Esophagus squamous epithelium (tissue), 4 donors: ENCODE measurements around the gene ABR.

Experiments used
- POLR2A ChIP-seq, 4 donors: fragments of 450-650 bp; IDR thresholded peaks; one replicate each; pipeline ENCODE4 v1.6.1; 2017; ENCODE audit warnings: antibody characterized with exemption in 4 of 4, mild to moderate bottlenecking in 4 of 4, moderate library complexity in 3 of 4
- TF ChIP-seq, protein P1 (sequence below), 6 experiments: fragments of 450-650 bp in 4 of 6; fragments of 200-600 bp in 2 of 6; sonication (generic) in 2 of 6; IDR thresholded peaks; one replicate each; pipeline ENCODE4 v1.5.1; 2016 to 2019; ENCODE audit warnings: antibody characterized with exemption in 6 of 6, mild to moderate bottlenecking in 4 of 6, moderate library complexity in 4 of 6

DNA sequence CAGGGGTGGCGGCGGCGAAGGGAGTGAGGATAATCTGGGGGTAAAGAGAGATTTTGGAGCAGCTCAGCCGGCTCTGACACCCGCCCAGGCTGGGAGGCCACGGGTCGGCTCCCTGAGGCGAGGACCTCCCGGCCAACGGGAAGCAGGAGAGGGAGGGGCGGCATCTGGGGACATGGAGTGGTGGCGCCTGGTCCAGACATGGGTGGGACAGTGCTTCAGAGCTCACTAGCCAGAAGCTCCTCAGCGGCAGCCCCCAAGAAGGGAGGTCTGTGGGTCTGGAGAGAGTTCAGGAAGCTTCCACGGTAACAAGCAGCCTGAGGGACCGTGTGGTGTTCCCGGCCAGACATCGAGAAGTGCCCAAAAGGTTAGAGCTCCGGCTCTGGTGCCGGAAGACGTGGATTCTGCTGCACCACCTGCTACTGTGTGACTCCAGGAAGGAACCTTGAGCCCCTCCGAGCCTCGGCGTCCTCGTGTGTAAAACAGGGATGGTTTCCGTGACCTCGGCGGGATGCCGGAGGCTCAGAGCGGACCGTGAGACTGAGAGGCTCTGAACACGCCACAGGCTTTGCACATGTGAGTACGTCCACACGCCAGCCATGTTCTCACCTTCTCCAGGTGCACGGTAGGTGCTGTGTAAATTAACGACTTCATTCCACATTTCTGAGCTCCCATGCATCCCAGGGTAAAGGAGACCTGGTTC is 126.0 kb downstream of the ABR start:
- TF ChIP-seq, protein P1, sequence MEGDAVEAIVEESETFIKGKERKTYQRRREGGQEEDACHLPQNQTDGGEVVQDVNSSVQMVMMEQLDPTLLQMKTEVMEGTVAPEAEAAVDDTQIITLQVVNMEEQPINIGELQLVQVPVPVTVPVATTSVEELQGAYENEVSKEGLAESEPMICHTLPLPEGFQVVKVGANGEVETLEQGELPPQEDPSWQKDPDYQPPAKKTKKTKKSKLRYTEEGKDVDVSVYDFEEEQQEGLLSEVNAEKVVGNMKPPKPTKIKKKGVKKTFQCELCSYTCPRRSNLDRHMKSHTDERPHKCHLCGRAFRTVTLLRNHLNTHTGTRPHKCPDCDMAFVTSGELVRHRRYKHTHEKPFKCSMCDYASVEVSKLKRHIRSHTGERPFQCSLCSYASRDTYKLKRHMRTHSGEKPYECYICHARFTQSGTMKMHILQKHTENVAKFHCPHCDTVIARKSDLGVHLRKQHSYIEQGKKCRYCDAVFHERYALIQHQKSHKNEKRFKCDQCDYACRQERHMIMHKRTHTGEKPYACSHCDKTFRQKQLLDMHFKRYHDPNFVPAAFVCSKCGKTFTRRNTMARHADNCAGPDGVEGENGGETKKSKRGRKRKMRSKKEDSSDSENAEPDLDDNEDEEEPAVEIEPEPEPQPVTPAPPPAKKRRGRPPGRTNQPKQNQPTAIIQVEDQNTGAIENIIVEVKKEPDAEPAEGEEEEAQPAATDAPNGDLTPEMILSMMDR (IDR thresholded peaks at IDR 0.05): no peak
- TF ChIP-seq POLR2A (IDR thresholded peaks at IDR 0.05): no peak
